H1 (cell line): Measurements from ENCODE around the gene RPS3.

Experiments
- ATF3 ChIP-seq: IDR thresholded peaks from 2 replicates; pipeline ENCODE4 v1.6.1; 2011; ENCODE audit warnings: low read depth, mild to moderate bottlenecking, low read length; ENCODE audit not compliant: insufficient read depth
- CHD2 ChIP-seq: IDR thresholded peaks from 2 replicates; pipeline ENCODE4 v1.6.1; 2012; ENCODE audit warnings: low read length, improper control_type of control experiment
- CTCF ChIP-seq, 3 experiments: IDR thresholded peaks; 1 replicate in 2 of 3; 2 replicates in 1 of 3; pipeline versions ENCODE4 v1.5.1 to v1.6.1; 2011; ENCODE audit warnings: low read length in 3 of 3, mild to moderate bottlenecking in 3 of 3, inconsistent platforms in 2 of 3, low read depth in 1 of 3, moderate library complexity in 1 of 3; ENCODE audit not compliant: insufficient read depth in 1 of 3; ENCODE audit errors: control extremely low read depth in 1 of 3
- JUND ChIP-seq: IDR thresholded peaks from 2 replicates; pipeline ENCODE4 v1.6.1; 2011; ENCODE audit warnings: mild to moderate bottlenecking, improper control_type of control experiment, low read length
- KDM5A ChIP-seq: fragments of 200-600 bp; IDR thresholded peaks from 2 replicates; pipeline ENCODE4 v1.7.1; 2012; ENCODE audit warnings: mild to moderate bottlenecking, low read length, inconsistent platforms, mixed read lengths
- MAFK ChIP-seq: IDR thresholded peaks from 2 replicates; pipeline ENCODE4 v1.6.1; 2012; ENCODE audit warnings: low read depth, mild to moderate bottlenecking, improper control_type of control experiment, low read length
- SP2 ChIP-seq: IDR thresholded peaks from 2 replicates; pipeline ENCODE4 v1.6.1; 2012; ENCODE audit warnings: mild to moderate bottlenecking, low read length, inconsistent platforms
- SUZ12 ChIP-seq: fragments of 200-600 bp; sonication (generic); IDR thresholded peaks from 2 replicates; pipeline ENCODE4 v1.6.1; 2012; ENCODE audit warnings: mild to moderate bottlenecking, inconsistent platforms, low read length, moderate library complexity, mixed read lengths

- TF ChIP-seq CTCF (IDR thresholded peaks at IDR 0.05; ENCODE audit: control extremely low read depth in 1 of 3, insufficient read depth in 1 of 3, low read depth in 1 of 3, low read length in 3 of 3) (peak in 1 of 3 experiments; percentile 8; a peak in 1 of 4 replicates), SP2 (no peak), JUND (no peak), ATF3 (no peak), CHD2 (no peak), SUZ12 (no peak), KDM5A (no peak), MAFK (no peak)
Observed at GRCh38 chr11:75421035-75421602, 21.8 kb downstream of the RPS3 start.
